ENCODE results near the gene TRMT1L. TPM values are rescaled to one million over a fixed set of nuclear protein-coding genes. Genes with fewer than 3 reads are reported as not detected.
A peak's percentile ranks its signal among the peaks of the same experiment; 100 is the strongest.

Gene TRMT1L
- total and polyA plus RNA-seq, 2 experiments from 2014 or later, result 11.7 to 30.8 TPM

DNA sequence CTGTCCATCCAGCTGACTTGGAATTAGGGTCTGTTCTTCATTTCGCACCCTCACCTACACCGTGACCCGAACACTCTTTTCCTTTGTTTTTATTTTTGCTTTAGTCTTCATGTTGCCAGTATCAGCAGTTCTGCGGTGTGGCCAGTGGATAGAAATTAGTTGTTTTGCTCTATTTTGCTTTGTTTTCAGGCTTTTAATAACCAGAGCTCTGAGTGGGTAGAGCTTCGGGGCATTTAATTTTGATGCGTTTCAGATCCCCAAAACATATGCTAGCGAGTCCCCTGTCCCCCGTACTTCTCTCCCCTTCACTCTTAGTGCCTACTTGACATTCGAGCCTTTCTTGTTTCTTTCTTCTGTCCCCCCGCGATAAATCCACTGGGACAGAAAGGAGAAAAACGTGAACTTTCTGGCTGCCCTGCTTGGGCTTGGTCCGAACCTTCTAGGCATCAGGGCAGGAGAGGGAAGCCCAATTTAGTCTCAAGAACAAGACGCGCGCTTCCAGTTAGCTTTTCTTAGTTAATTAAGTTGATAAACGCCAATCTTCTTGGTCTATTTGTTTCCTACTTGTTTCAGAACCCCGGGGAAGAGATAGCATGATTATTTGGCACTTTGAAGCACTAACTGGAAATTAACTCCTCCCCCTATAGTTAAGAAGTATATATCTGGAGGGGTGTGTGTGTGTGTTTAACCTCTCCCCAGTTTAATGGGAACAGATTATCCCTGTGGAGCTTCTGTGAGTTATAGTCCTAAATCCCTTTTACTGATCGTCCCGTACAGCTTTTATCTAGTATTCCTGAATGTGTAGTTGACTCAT is 1.1 kb upstream of the TRMT1L start:
- H3K36me3 Mint-ChIP-seq (ENCODE audit: low read depth), result no peaks in the 10 kb centered on the region
- Histone ChIP-seq H3K27me3 (ENCODE audit: insufficient read depth) (peaks cover 5% of the 10 kb centered on the region), H2AFZ (peak overlapping the region; percentile 99), H3K27ac (ENCODE audit: low read depth) (no peak overlapping the region), H3F3A (replicated peaks; ENCODE audit: low read depth) (no peaks in the 10 kb centered on the region), H3K79me2 (replicated peaks; ENCODE audit: insufficient read depth) (peaks cover 10% of the 10 kb centered on the region), H3K4me2 (peak overlapping the region; percentile 98), H3K4me3 (peak overlapping the region; percentile 79), H3K36me3 (ENCODE audit: insufficient read depth) (no peaks in the 10 kb centered on the region), H3K4me1 (ENCODE audit: insufficient read depth) (peaks cover 11% of the 10 kb centered on the region), H3K9me2 (ENCODE audit: insufficient read depth) (no peaks in the 10 kb centered on the region), H4K20me1 (replicated peaks; ENCODE audit: insufficient read depth) (no peaks in the 10 kb centered on the region)
- ATAC-seq (no peak), DNase-seq (ENCODE audit: low spot score) (peak; percentile 24)
- peaks cover 12% of the 10 kb centered on the region for H3K4me1 Mint-ChIP-seq
- H3K9me3 Mint-ChIP-seq, result no peaks in the 10 kb centered on the region; the same call in 1 of the 3 replicates
- H3K27me3 Mint-ChIP-seq (ENCODE audit: insufficient read depth, low read depth, poor library complexity), result peaks cover 6% of the 10 kb centered on the region
- TF ChIP-seq JUNB (IDR thresholded peaks at IDR 0.05; ENCODE audit: unreplicated experiment), result no peak
- no peak for TF ChIP-seq REST (IDR thresholded peaks at IDR 0.05; ENCODE audit: unreplicated experiment)
- no peak for TF ChIP-seq NANOG (IDR thresholded peaks at IDR 0.05; ENCODE audit: borderline replicate concordance)
- TF ChIP-seq CTCF (conservative IDR thresholded peaks at IDR 0.05; ENCODE audit: low read depth in 2 of 2), result no peak
- no peak for TF ChIP-seq ZNF462 (CRISPR knock-in tag; IDR thresholded peaks at IDR 0.05)
- no peak for TF ChIP-seq STAT1 (IDR thresholded peaks at IDR 0.05; ENCODE audit: unreplicated experiment)
- TF ChIP-seq, protein P1, sequence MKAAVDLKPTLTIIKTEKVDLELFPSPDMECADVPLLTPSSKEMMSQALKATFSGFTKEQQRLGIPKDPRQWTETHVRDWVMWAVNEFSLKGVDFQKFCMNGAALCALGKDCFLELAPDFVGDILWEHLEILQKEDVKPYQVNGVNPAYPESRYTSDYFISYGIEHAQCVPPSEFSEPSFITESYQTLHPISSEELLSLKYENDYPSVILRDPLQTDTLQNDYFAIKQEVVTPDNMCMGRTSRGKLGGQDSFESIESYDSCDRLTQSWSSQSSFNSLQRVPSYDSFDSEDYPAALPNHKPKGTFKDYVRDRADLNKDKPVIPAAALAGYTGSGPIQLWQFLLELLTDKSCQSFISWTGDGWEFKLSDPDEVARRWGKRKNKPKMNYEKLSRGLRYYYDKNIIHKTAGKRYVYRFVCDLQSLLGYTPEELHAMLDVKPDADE (IDR thresholded peaks at IDR 0.05), result no peak
- TF ChIP-seq ZNF114 (CRISPR knock-in tag; IDR thresholded peaks at IDR 0.05), result no peak
- TF ChIP-seq POLR2AphosphoS5 (IDR thresholded peaks at IDR 0.05; ENCODE audit: low read depth), result no peak
- H3K4me3 Mint-ChIP-seq, result peak overlapping the region; percentile 96
- H3K27ac Mint-ChIP-seq, result peak overlapping the region; percentile 18
